B cell (primary cell): ENCODE measurements around the gene LARGE1. TPM values are rescaled to one million over a fixed set of nuclear protein-coding genes. Genes with fewer than 3 reads are reported as not detected.
A peak's percentile ranks its signal among the peaks of the same experiment; 100 is the strongest.

Source experiments
- ATAC-seq: fragments of 200-7000 bp; cut with Tn5 transposase; one replicate; pipeline ENCODE4 v1.10.0; 2021; ENCODE audit warnings: low read depth, mild to moderate bottlenecking, moderate number of reproducible peaks, moderate library complexity
- CTCF ChIA-PET: fragments of 350-600 bp; sonication (Branson Sonifier 250); formaldehyde crosslinking; loops from one replicate; lab custom pipeline; 2021; ENCODE audit warnings: antibody characterized with exemption, inconsistent platforms; lab: Charles Lee
- POLR2A ChIA-PET: fragments of 350-600 bp; sonication (Branson Sonifier 250); formaldehyde crosslinking; loops from one replicate; lab custom pipeline; 2021; ENCODE audit warnings: antibody characterized with exemption; lab: Charles Lee
- DNase-seq: peaks from one replicate; pipeline ENCODE4 v3.0.0; 2013
- H2AFZ ChIP-seq: 2 replicates; pipeline ENCODE4 v1.6.1; 2012; ENCODE audit warnings: mild to moderate bottlenecking, low read depth, low read length; ENCODE audit not compliant: insufficient read depth, poor library complexity, severe bottlenecking
- H3K27ac ChIP-seq, 2 donors: 1 replicate in 1 of 2; 2 replicates in 1 of 2; pipeline ENCODE4 v1.5.1; 2012 to 2013; ENCODE audit warnings: low read length in 2 of 2, mild to moderate bottlenecking in 2 of 2, moderate library complexity in 1 of 2
- H3K27me3 ChIP-seq, 4 experiments: fragments of 200-600 bp in 1 of 4; sonication (generic) in 1 of 4; replicated peaks in 1 of 4; 1 replicate in 2 of 4; 2 replicates in 2 of 4; pipeline versions ENCODE4 v1.6.1 to v1.7.0; 2013 to 2016; ENCODE audit warnings: low read length in 3 of 4, mild to moderate bottlenecking in 2 of 4, mixed read lengths in 1 of 4, moderate library complexity in 1 of 4; ENCODE audit not compliant: insufficient read depth in 4 of 4, control insufficient read depth in 3 of 4; ENCODE audit errors: control extremely low read depth in 1 of 4
- H3K36me3 ChIP-seq, 2 experiments: replicated peaks in 1 of 2; 1 replicate in 1 of 2; 2 replicates in 1 of 2; pipeline versions ENCODE4 v1.6.1 to v1.7.1; 2013; ENCODE audit warnings: low read length in 1 of 2; ENCODE audit not compliant: insufficient read depth in 2 of 2, control insufficient read depth in 1 of 2; ENCODE audit errors: control extremely low read depth in 1 of 2, extremely low read depth in 1 of 2
- H3K4me1 ChIP-seq, 2 donors: fragments of 200-600 bp in 1 of 2; sonication (generic) in 1 of 2; 1 replicate in 1 of 2; 2 replicates in 1 of 2; pipeline versions ENCODE4 v1.5.1 to v1.6.1; 2013 to 2017; ENCODE audit warnings: low read length in 2 of 2; ENCODE audit not compliant: control insufficient read depth in 2 of 2, insufficient read depth in 2 of 2
- H3K4me2 ChIP-seq: replicated peaks from 2 replicates; pipeline ENCODE3; 2012; ENCODE audit warnings: mild to moderate bottlenecking, low read depth, low read length; ENCODE audit not compliant: poor library complexity, severe bottlenecking
- H3K4me3 ChIP-seq, 5 experiments: fragments of 200-600 bp in 1 of 5; sonication (generic) in 1 of 5; 1 replicate in 3 of 5; 2 replicates in 2 of 5; pipeline versions ENCODE4 v1.5.1 to v1.7.0; 2011 to 2016; ENCODE audit warnings: low read length in 4 of 5, mild to moderate bottlenecking in 4 of 5, low read depth in 2 of 5, control low read depth in 1 of 5, moderate library complexity in 1 of 5; ENCODE audit not compliant: insufficient read depth in 1 of 5; ENCODE audit errors: control extremely low read depth in 1 of 5, extremely low read depth in 1 of 5
- H3K79me2 ChIP-seq: fragments of 200-600 bp; sonication (generic); one replicate; pipeline ENCODE4 v1.6.0; 2016; ENCODE audit warnings: low read length; ENCODE audit not compliant: control insufficient read depth, insufficient read depth
- H3K9ac ChIP-seq: fragments of 200-600 bp; sonication (generic); 2 replicates; pipeline ENCODE4 v1.6.1; 2017; ENCODE audit warnings: mild to moderate bottlenecking, low read length, moderate library complexity
- H3K9me3 ChIP-seq, 3 donors: one replicate each; pipeline versions ENCODE4 v1.6.1 to v1.7.1; 2013; ENCODE audit warnings: low read length in 2 of 3; ENCODE audit not compliant: control insufficient read depth in 2 of 3, insufficient read depth in 1 of 3; ENCODE audit errors: control extremely low read depth in 1 of 3
- H4K20me1 ChIP-seq: 2 replicates; pipeline ENCODE4 v1.6.0; 2012; ENCODE audit warnings: mild to moderate bottlenecking, low read length; ENCODE audit not compliant: insufficient read depth, control insufficient read depth, poor library complexity, severe bottlenecking
- H3K27ac Mint-ChIP-seq: one replicate; pipeline ENCODE4 v1.8.0; 2021; ENCODE audit warnings: mixed read lengths
- H3K27me3 Mint-ChIP-seq: one replicate; pipeline ENCODE4 v1.8.0; 2021; ENCODE audit warnings: mixed read lengths
- H3K4me1 Mint-ChIP-seq: one replicate; pipeline ENCODE4 v1.8.0; 2021; ENCODE audit warnings: mixed read lengths
- H3K4me3 Mint-ChIP-seq: one replicate; pipeline ENCODE4 v1.8.0; 2021; ENCODE audit warnings: mixed read lengths
- H3K9me3 Mint-ChIP-seq: one replicate; pipeline ENCODE4 v1.8.0; 2022; ENCODE audit warnings: mixed read lengths; ENCODE audit not compliant: insufficient read depth
- CTCF ChIP-seq: fragments of 200-600 bp; IDR thresholded peaks from one replicate; pipeline ENCODE4 v1.8.0; 2022; ENCODE audit warnings: antibody characterized with exemption, mild to moderate bottlenecking
- EZH2 ChIP-seq: IDR thresholded peaks from 2 replicates; pipeline ENCODE4 v1.6.1; 2012; ENCODE audit warnings: borderline replicate concordance, low read depth, mild to moderate bottlenecking, moderate library complexity, low read length; ENCODE audit not compliant: insufficient read depth, poor library complexity, severe bottlenecking
- WGBS: methylation state at CpG from one replicate; pipeline ENCODE4 v1.1.5; 2013; ENCODE audit warnings: missing lambda C conversion rate; ENCODE audit not compliant: insufficient coverage; 5-methylcytosine and 5-hydroxymethylcytosine counted together
- intact Hi-C: fragments of 100-400 bp; cut with micrococcal nuclease; formaldehyde crosslinking; loops from one replicate; pipeline ENCODE4 v1.10.0; 2022
- polyA plus RNA-seq: library from polyadenylated mRNA; depleted of rRNA; stranded (reverse); fragments of >200 nt; gene quantifications from 2 replicates; pipeline ENCODE4 v1.2.3, GENCODE V29; 2012
- total RNA-seq, 2 donors: library from RNA; stranded (reverse); fragments of 120-200 nt in 1 of 2; gene quantifications; 1 replicate in 1 of 2; 2 replicates in 1 of 2; pipeline versions ENCODE4 v1.2.3 to v1.2.4, GENCODE V29; 2013 to 2022

LARGE1 gene
- total and polyA plus RNA-seq, 2 donors (not counting 1 experiment from before 2014, with no cell fraction given) = 20.7 to 82.0 TPM

- Histone ChIP-seq H3K27me3 (no peaks in the 10 kb centered on the region), H3K36me3 (no peaks in the 10 kb centered on the region), H3K4me1 (peaks cover 67 to 71% of the 10 kb centered on the region in 2 donors), H3K9ac (peak overlapping the region; percentile 3), H3K79me2 (no peaks in the 10 kb centered on the region), H2AFZ (no peak overlapping the region), H4K20me1 (no peaks in the 10 kb centered on the region), H3K9me3 (peaks cover 0 to 7% (median 0%) of the 10 kb centered on the region in 3 donors), H3K4me3 (peak overlapping the region in 1 of 5 experiments; percentile 28), H3K27ac (peak overlapping the region; percentile 84 to 91), H3K4me2 (peak overlapping the region; percentile 58)
- peak; percentile 15 for DNase-seq
- CTCF ChIA-PET = interaction anchor here (0.6 to 7.6 kb wide), 10 partner anchors 13 to 307 kb away, joined by 3 to 124 read pairs (median 3); no protein-coding TSS in a partner anchor
- peaks cover 67% of the 10 kb centered on the region for H3K4me1 Mint-ChIP-seq
- TF ChIP-seq CTCF = no peak
- intact Hi-C loops = loop anchor here (5.0 to 10.0 kb wide), 2 partner anchors 54 to 58 kb away; no protein-coding TSS in a partner anchor
- H3K9me3 Mint-ChIP-seq = peaks cover 3% of the 10 kb centered on the region
- H3K4me3 Mint-ChIP-seq = peak overlapping the region; percentile 74
- POLR2A ChIA-PET = interaction anchor here (0.9 kb wide), 1 partner anchor 58 kb away, joined by 3 read pairs; no protein-coding TSS in a partner anchor
- no peak for ATAC-seq
- no peaks in the 10 kb centered on the region for H3K27me3 Mint-ChIP-seq
- H3K27ac Mint-ChIP-seq = peak overlapping the region; percentile 88
Observed at GRCh38 chr22:33270596-33270995, 649.7 kb downstream of the LARGE1 start.

GRCh38 chr22:33261699-33262098 lies 658.6 kb downstream of the LARGE1 start:
- DNase-seq = no peak
- H3K27me3 Mint-ChIP-seq = no peaks in the 10 kb centered on the region
- 88% methylated on average over 4 of the region's 4 CpGs for WGBS
- ChIA-PET POLR2A (no interaction called here), CTCF (interaction anchor here (1.5 kb wide), 1 partner anchor 10 kb away, joined by 3 read pairs; no protein-coding TSS in a partner anchor)
- H3K4me2 ChIP-seq = no peak overlapping the region
- H3K4me1 Mint-ChIP-seq = peaks cover 35% of the 10 kb centered on the region
- intact Hi-C loops = no loop called here
- peaks cover 11 to 15% of the 10 kb centered on the region in 2 donors for H3K4me1 ChIP-seq
- H3K36me3 ChIP-seq = no peaks in the 10 kb centered on the region
- H3K9ac ChIP-seq = no peak overlapping the region
- H3K27ac Mint-ChIP-seq = no peak overlapping the region
- no peaks in the 10 kb centered on the region for H3K27me3 ChIP-seq
- no peak overlapping the region for H3K4me3 ChIP-seq
- H3K4me3 Mint-ChIP-seq = no peak overlapping the region
- H3K9me3 Mint-ChIP-seq = peaks cover 2% of the 10 kb centered on the region
- TF ChIP-seq EZH2 (no peak), CTCF (no peak)
- no peaks in the 10 kb centered on the region for H3K79me2 ChIP-seq
- peaks cover 0 to 4% (median 0%) of the 10 kb centered on the region in 3 donors for H3K9me3 ChIP-seq
- no peaks in the 10 kb centered on the region for H4K20me1 ChIP-seq
- ATAC-seq = no peak
- no peak overlapping the region for H2AFZ ChIP-seq
- no peak overlapping the region for H3K27ac ChIP-seq
